ENCODE data around the gene FOSB.

DNA sequence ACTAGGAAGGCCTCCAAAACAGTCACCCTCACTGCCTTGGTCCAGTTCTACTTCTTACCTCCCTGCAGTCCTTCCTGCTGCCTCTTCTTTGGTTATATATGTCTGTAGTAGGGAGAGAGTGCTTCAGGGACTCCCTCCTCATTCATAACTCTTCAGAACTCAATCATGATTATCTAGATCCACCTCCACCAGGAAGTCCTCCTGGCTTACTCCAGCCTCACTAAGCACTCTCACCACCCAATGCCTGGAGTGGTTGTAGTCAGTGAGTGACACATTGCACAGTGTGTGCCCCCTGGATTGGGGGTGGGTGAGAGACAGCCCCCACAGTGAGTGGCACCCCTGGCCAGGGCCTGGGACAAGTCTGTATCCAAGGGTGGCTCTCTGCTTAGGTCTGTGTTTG is 10.0 kb upstream of the FOSB start:
- no peak for TF ChIP-seq POLR2A (IDR thresholded peaks at IDR 0.05; ENCODE audit: low read length)
- no peak for TF ChIP-seq GATA1 (IDR thresholded peaks at IDR 0.05; ENCODE audit: low read depth, low read length)
